Measurements from ENCODE around the gene PRH2. TPM values are rescaled to one million over a fixed set of nuclear protein-coding genes. Genes with fewer than 3 reads are reported as not detected.

Gene PRH2
- total and polyA plus RNA-seq, 2 experiments from 2014 or later, result 0.43 TPM; not detected in 1

DNA sequence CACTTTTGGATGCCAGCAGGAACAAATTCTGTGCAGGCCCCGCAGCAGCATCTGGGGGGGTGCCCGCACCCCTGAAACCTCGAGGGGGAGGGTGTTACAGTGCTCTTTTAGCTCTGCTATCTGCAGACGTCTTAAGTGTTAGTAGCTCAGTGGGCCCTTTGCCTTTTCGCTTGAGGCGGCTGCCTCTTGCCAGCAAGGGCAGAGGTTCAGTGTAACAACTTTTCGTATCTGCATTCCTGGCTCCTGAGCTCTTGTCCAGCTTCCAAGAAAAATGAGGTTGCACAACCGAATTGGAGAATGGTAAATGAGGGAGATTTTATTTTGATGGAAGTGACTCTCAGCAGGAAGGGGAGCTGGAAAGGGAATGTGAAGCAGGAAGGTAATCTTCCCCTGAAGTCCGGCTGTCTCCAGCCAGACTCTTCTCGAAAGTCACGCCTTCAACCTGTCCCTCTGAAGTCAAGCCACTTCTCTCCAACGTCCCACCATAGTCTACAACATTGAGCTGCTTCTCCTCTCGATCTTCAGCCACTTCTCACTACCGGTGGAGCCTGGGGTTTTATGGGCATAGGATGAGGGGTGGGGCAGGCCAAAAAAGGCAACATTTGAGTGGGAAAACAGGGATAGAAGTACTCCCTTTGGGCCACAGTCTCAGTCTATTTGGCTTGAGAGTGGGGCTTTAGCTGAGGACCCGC lies 39.9 kb downstream of the PRH2 start:
- Histone ChIP-seq H3K4me3 (no peak overlapping the region), H3K27ac (no peak overlapping the region), H3K4me1 (ENCODE audit: low read depth) (no peaks in the 10 kb centered on the region), H3K27me3 (no peaks in the 10 kb centered on the region), H3K9me3 (ENCODE audit: low read depth) (no peaks in the 10 kb centered on the region), H3K36me3 (no peaks in the 10 kb centered on the region)
- peak in 1 of 2 donors; percentile 90 for DNase-seq (ENCODE audit: low read depth in 1 of 2, low spot score in 1 of 2)
- TF ChIP-seq, protein P1, sequence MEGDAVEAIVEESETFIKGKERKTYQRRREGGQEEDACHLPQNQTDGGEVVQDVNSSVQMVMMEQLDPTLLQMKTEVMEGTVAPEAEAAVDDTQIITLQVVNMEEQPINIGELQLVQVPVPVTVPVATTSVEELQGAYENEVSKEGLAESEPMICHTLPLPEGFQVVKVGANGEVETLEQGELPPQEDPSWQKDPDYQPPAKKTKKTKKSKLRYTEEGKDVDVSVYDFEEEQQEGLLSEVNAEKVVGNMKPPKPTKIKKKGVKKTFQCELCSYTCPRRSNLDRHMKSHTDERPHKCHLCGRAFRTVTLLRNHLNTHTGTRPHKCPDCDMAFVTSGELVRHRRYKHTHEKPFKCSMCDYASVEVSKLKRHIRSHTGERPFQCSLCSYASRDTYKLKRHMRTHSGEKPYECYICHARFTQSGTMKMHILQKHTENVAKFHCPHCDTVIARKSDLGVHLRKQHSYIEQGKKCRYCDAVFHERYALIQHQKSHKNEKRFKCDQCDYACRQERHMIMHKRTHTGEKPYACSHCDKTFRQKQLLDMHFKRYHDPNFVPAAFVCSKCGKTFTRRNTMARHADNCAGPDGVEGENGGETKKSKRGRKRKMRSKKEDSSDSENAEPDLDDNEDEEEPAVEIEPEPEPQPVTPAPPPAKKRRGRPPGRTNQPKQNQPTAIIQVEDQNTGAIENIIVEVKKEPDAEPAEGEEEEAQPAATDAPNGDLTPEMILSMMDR (IDR thresholded peaks at IDR 0.05; ENCODE audit: low read depth, low read length), result no peak

DNA sequence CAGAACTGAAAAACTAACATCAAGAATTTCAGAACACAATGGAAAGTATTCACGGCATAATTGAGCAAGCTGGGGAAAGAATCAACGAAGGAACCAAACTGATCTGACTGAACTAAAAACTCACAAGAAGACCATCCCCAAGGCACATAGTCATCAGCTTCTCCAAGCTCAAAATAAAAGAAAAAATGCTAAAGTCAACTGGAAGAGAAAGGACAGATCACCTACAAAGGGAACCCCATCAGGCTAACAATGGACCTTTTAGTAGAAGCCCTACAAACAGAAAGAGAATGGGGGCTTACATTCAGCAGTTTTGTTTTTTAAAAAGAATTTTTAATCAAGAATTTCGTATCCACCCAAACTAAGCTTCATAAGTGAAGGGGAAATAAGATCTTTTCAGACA lies 45.9 kb downstream of the PRH2 start:
- DNase-seq (ENCODE audit: low read depth in 1 of 2, low spot score in 1 of 2), result no peak
- Histone ChIP-seq H3K27ac (no peak overlapping the region), H3K4me1 (ENCODE audit: low read depth) (no peaks in the 10 kb centered on the region), H3K9me3 (ENCODE audit: low read depth) (no peaks in the 10 kb centered on the region), H3K36me3 (no peaks in the 10 kb centered on the region), H3K27me3 (no peaks in the 10 kb centered on the region), H3K4me3 (no peak overlapping the region)
- TF ChIP-seq, protein P1 (IDR thresholded peaks at IDR 0.05; ENCODE audit: low read depth, low read length), result no peak

DNA sequence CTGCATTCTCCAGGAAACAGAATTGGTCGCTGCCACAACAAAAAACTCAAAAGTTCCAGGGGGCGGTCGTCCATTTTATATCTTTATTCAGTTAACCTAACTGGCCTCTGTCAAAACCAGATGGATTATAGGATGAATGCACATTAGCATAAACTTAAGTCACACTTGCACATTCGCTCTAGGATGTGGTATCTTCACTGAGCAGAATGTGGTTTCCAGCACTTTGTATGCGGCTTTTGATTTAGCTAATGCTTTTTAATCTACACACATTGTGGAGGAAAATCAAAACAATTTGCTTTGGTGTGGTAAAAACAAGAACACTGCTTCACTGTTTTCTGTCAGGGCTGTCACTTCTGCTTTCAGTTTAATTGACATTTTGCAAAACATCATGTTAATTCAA lies 53.2 kb downstream of the PRH2 start:
- no peak overlapping the region for H3K4me3 ChIP-seq
- no peak overlapping the region for H3K27ac ChIP-seq
- TF ChIP-seq, protein P1 (IDR thresholded peaks at IDR 0.05; ENCODE audit: low read depth, low read length), result no peak
- no peaks in the 10 kb centered on the region for H3K27me3 ChIP-seq
- DNase-seq (ENCODE audit: low read depth in 1 of 2, low spot score in 1 of 2), result no peak
- no peaks in the 10 kb centered on the region for H3K4me1 ChIP-seq (ENCODE audit: low read depth)
- no peaks in the 10 kb centered on the region for H3K9me3 ChIP-seq (ENCODE audit: low read depth)
- H3K36me3 ChIP-seq, result no peaks in the 10 kb centered on the region

Other genes with a start within 250 kb of the PRH2 start
- gene YBX3, start 205.9 kb upstream of the PRH2 start, total RNA-seq, result 142 and 173 TPM in 2 replicates
- 212 and 278 TPM in 2 replicates for gene YBX3, start 205.9 kb upstream of the PRH2 start, polyA plus RNA-seq
- not detected in 2 replicates for gene TAS2R7, start 126.6 kb upstream of the PRH2 start, total RNA-seq
- not detected in 2 replicates for gene TAS2R7, start 126.6 kb upstream of the PRH2 start, polyA plus RNA-seq
- gene TAS2R8, start 122.0 kb upstream of the PRH2 start, total RNA-seq, result 0.45 TPM in 1 of 2 replicates, not detected in the other
- not detected in 2 replicates for gene TAS2R8, start 122.0 kb upstream of the PRH2 start, polyA plus RNA-seq
- gene TAS2R9, start 119.1 kb upstream of the PRH2 start, total RNA-seq, result 0.21 and 1.8 TPM in 2 replicates
- gene TAS2R9, start 119.1 kb upstream of the PRH2 start, polyA plus RNA-seq, result not detected in 2 replicates
- 1.2 and 1.9 TPM in 2 replicates for gene TAS2R10, start 102.9 kb upstream of the PRH2 start, total RNA-seq
- gene TAS2R10, start 102.9 kb upstream of the PRH2 start, polyA plus RNA-seq, result 0.72 and 1.1 TPM in 2 replicates
- gene PRR4, start 79.8 kb upstream of the PRH2 start, total RNA-seq, result 0.67 and 8.8 TPM in 2 replicates
- gene PRR4, start 79.8 kb upstream of the PRH2 start, polyA plus RNA-seq, result 5.3 and 7.1 TPM in 2 replicates
- gene PRH1, start 45.0 kb upstream of the PRH2 start, total RNA-seq, result 30.2 and 35.0 TPM in 2 replicates
- 35.3 and 38.6 TPM in 2 replicates for gene PRH1, start 45.0 kb upstream of the PRH2 start, polyA plus RNA-seq
- gene TAS2R13, start 19.7 kb upstream of the PRH2 start, total RNA-seq, result 0.11 and 0.69 TPM in 2 replicates
- gene TAS2R13, start 19.7 kb upstream of the PRH2 start, polyA plus RNA-seq, result not detected in 2 replicates
- gene TAS2R14, start 10.0 kb downstream of the PRH2 start, total RNA-seq, result 1.2 and 3.2 TPM in 2 replicates
- 1.0 and 3.0 TPM in 2 replicates for gene TAS2R14, start 10.0 kb downstream of the PRH2 start, polyA plus RNA-seq
- 1.1 and 1.9 TPM in 2 replicates for gene TAS2R50, start 57.7 kb downstream of the PRH2 start, total RNA-seq
- 0.23 TPM in 1 of 2 replicates, not detected in the other for gene TAS2R50, start 57.7 kb downstream of the PRH2 start, polyA plus RNA-seq
- 0.49 and 3.6 TPM in 2 replicates for gene TAS2R20, start 69.1 kb downstream of the PRH2 start, total RNA-seq
- 0.25 and 0.61 TPM in 2 replicates for gene TAS2R20, start 69.1 kb downstream of the PRH2 start, polyA plus RNA-seq
- 1.8 and 3.5 TPM in 2 replicates for gene TAS2R19, start 93.4 kb downstream of the PRH2 start, total RNA-seq
- gene TAS2R19, start 93.4 kb downstream of the PRH2 start, polyA plus RNA-seq, result not detected in 2 replicates
- 1.3 and 3.0 TPM in 2 replicates for gene TAS2R31, start 102.2 kb downstream of the PRH2 start, total RNA-seq
- gene TAS2R31, start 102.2 kb downstream of the PRH2 start, polyA plus RNA-seq, result 0.29 and 0.62 TPM in 2 replicates
- 0.42 and 0.63 TPM in 2 replicates for gene TAS2R46, start 133.1 kb downstream of the PRH2 start, total RNA-seq
- 0.24 and 0.51 TPM in 2 replicates for gene TAS2R46, start 133.1 kb downstream of the PRH2 start, polyA plus RNA-seq
- 0.53 and 2.7 TPM in 2 replicates for gene TAS2R43, start 163.1 kb downstream of the PRH2 start, total RNA-seq
- 1.0 and 1.6 TPM in 2 replicates for gene TAS2R43, start 163.1 kb downstream of the PRH2 start, polyA plus RNA-seq
- gene TAS2R30, start 205.4 kb downstream of the PRH2 start, total RNA-seq, result 1.3 and 4.1 TPM in 2 replicates
- 0.17 TPM in 1 of 2 replicates, not detected in the other for gene TAS2R30, start 205.4 kb downstream of the PRH2 start, polyA plus RNA-seq
- gene SMIM10L1, start 242.0 kb downstream of the PRH2 start, total RNA-seq, result 15.2 and 24.2 TPM in 2 replicates
- gene SMIM10L1, start 242.0 kb downstream of the PRH2 start, polyA plus RNA-seq, result 17.0 and 26.3 TPM in 2 replicates

Data from cardiac muscle cell (in vitro differentiated cells and primary cell).